GM21825 (cell line): ENCODE data around the gene JAZF1.

Experiments
- ATAC-seq: cut with Tn5 transposase; IDR thresholded peaks from one replicate; pipeline ENCODE4 v1.9.1; 2021; ENCODE audit warnings: mild to moderate bottlenecking, moderate library complexity; ENCODE audit not compliant: unreplicated experiment

JAZF1 gene

DNA sequence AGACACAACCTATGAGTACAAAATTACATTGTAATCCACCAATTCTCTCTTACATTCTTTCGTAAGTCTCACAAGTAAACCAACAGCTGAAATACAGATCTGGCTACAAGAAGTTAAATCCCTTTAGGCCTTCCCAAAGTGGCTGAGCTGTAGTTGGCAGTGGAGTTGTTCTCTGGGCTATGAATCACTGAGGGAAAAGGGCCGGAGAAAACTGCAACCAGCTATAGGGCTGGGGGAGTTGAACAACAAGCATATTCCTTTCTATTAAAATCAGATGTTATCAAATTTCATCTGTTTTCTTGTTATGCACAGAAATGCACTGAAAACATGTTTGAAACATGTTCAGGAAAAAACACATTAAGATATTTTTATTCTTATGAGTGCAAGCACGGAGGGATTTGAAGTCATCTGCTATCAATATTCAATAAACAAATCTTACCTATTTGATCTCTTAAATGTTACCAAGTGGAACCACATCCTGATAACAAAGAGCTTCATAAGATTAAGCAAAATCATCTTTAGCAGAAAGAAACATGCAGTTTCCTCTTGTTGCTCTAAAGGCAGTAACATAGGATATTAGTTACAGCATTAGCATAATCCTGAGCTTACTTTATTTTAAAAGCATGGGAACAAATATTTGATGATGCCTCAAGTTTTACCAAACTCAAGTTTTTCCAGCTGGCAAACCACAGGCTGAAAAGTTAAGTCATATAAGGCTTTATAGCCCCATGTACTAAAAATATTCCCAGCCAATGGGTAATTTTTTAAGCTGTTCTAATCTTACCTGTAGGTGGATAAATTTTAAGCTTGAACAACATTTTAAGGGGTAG, 227.9 kb downstream of the JAZF1 start:
- ATAC-seq: no peak

- ATAC-seq: no peak
Observed at GRCh38 chr7:27950123-27950522, 230.5 kb downstream of the JAZF1 start.

- no peak for ATAC-seq
Observed at GRCh38 chr7:27948861-27949260, 231.7 kb downstream of the JAZF1 start.

DNA sequence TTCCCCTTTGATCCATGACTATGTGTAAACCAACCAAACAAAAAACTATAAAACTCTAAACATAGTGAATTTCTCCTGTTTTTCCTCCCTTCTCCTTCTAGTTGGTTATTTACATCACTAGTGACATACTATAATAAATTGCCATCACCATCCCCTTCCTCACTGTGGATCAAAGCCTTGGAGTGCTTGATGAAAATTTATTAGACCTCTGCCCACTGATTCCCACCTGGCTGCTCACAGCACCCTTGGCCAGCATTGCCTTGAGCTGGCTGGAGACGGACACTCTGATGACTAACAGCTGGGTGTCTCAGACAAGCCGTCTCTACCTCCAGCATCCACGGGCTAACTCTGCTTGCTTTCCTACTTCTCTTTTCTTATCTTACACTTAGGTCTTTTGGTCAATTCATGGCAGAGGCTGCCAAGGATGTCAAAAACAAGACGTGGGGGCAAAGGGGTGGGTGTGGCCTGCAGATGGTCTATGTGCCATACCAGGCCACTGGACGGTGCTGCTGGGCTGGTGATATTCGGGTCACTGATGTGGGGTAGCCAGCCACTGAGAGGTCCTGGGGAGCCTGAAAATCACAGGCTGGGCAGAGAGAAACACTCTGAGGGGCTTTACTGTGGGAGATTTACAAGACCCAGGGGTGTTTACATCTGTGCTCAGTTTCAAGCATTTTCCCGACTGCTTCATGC, 232.9 kb downstream of the JAZF1 start:
- ATAC-seq: no peak

GRCh38 chr7:27946351-27946750, 234.2 kb downstream of the JAZF1 start:
- no peak for ATAC-seq

DNA sequence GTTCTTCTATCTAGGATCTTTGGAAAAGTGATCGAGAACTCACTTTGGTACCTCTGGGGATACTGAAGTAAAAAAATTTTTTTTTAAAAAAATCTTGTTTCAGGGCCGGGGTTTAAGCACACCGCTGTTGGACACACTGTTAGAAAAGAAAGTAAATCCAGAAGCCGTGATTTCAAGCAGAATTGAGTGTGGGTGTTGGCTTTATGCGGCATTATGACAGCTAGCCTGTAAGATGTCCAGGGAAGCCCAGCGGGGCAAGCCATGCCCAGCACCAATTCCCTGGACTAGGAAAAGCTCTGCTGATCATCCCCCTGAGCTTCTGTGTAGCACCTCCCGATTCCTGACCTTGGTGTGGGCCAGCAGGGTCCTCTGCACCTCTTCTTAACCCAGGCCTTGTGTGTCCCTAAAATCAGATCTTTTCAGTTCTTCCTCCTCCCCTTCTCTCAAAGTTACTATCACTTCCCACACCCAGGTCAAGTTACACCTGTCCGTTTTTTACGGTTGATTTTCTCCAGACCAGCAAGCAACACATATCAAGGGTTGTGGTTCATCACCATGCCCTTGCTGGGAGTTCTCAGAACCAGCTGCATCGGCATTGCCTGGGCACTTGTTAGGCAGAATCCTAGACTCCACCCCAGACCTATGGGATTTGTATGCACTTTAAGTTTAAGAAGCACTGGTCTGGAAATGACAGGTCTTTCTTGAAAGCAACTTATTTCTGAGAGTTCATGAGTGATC, 235.4 kb downstream of the JAZF1 start:
- ATAC-seq: no peak

DNA sequence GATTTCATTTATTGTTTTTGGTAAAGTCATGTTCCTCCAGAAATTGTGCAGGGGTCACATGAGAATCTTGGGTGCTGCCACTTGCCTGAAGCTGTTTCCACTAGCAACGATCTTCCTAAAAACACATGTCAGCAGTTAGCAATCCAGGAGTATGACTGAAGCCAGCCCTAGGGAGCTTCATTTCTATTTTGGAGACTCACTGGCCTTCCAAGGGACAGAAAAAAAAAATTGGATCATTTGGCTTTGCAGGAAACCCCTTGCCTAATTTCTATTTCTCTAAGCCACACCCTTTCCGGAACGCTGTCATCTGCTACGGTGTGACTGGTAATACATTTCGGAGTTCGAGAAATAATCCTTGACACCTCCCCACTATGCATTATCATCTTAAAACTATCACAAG, 236.0 kb downstream of the JAZF1 start:
- no peak for ATAC-seq

DNA sequence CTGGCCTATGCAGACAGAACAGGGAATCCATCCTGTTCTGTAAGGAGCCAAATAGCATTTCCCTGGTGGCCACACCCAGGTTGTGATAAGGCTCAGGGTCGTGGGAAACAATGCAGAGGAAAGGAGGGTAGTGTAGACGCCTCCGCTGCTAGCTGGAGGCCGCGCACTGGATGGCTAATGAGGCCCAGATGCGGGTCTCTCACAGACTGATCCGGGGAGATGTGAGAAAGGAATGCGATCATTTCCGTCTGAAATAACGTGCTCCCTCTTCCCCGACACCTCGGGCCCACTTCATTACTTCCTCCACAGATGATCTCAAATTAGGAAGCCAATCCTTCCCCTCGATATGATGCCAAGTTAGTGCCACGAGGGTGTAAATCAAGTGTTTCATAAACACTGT, 237.4 kb downstream of the JAZF1 start:
- ATAC-seq: no peak

GRCh38 chr7:27942711-27943110, 237.9 kb downstream of the JAZF1 start:
- ATAC-seq: no peak

DNA sequence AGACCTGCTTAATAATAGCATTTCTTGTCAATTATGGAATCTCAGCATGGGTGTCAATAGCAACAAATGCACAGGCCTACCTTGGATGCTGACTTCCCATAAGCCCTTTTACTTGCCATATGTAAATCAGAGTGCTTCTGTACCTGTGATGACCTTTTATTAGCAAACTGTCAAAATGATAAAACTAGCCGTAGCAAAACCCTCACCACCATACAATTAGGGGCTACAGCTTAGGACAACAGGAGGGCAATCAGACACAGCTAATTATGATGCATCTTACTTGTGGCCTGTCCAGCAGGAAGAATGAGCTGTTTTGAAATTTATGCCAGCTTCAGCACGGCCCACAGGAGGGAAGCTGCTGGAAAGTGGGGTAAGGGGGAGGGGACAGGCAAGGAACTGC, 239.1 kb downstream of the JAZF1 start:
- no peak for ATAC-seq

- no peak for ATAC-seq
Observed at GRCh38 chr7:27940341-27940740, 240.3 kb downstream of the JAZF1 start.

DNA sequence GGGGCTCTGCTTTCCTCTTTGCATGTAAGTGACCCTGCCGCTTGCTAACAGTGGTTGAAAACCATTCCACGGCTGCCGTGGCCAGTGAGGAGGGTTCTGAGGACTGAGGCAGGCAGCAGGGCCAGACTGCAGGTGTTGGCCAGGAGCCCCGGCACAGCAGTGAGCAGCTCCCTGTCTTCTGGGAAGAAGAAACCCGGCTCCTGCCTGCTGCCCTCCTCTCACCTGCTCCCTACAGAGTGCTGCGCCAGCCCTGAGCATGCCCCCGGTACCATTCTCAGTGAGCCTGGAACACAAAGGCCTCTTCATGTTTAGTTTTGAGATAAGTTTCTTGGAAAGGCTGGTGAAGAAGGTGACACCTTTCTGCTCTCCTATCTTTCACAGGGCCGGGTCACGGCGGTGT, 240.7 kb downstream of the JAZF1 start:
- ATAC-seq: no peak

DNA sequence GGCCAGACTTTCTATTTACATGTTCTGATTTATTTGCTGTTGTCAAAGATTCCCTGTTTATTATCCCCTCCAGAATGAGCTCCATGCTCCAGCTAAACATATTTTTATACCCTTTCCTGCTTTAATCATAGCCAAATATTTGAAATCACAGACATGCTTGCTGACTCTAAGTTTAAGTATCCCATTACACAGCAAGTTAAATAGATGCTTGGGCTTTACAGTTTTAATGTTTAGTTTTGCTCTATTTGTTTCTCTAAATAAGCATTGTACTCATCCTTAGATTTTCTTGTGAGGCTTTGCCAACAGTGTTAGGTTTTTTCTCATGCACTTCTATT, 243.9 kb downstream of the JAZF1 start:
- no peak for ATAC-seq

DNA sequence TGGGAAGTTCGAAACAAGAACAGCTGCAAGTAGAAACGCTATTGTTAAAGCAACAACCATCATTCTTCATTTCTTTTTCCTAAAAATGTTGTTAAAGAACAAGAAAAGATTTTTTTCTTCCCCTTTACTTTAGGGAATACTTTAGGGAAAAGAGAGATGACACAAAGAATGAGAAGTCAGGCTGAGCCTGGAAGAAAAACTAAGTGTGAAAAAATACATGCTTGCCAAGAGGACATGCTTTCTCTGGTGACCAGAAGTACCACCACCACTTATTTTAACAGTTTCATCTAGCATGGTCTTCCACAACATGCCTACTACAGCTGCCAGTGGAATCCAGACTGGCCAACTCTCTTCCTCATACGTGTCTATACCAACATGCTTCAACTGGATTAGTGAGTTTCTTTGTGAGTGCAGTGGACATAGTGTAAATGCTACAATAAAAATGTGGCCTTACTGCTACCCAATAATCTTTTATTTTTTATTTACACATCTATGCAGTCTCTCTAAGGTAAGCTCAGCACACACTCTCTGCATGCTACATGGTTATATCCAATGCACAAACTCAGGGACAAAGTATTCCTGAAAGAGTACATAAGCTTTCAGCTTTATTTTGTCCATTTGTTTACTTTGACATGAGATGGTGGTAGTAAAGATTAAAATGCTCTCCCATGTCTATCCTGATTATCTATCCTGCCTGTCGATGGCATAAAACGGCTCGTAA, 244.4 kb downstream of the JAZF1 start:
- ATAC-seq: no peak

- ATAC-seq: no peak
Observed at GRCh38 chr7:27933671-27934565, 246.7 kb downstream of the JAZF1 start.

- ATAC-seq: no peak
Observed at GRCh38 chr7:27930910-27931476, 249.6 kb downstream of the JAZF1 start.

GRCh38 chr7:27929127-27929526, 251.5 kb downstream of the JAZF1 start:
- no peak for ATAC-seq

DNA sequence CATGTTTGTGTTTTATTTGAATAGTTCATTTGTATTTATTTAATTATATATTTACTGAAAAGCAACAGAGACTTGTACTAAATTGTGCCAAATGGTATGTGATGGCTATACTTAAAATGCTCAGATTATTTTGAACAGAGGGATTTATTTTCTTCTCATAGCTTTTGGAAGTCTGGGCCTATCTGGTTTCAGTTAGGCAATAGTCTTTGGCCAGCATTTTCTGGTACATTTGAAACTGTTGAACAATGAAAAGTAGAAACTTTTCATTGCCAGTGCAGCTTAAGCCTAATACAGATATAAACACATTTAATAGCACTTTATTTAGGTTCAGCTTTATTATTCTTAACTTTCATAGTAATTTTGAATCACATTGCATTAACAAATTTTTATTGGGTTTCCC, 252.6 kb downstream of the JAZF1 start:
- ATAC-seq: no peak

- ATAC-seq: peak; percentile 52
Observed at GRCh38 chr7:27925573-27926201, 254.9 kb downstream of the JAZF1 start.

DNA sequence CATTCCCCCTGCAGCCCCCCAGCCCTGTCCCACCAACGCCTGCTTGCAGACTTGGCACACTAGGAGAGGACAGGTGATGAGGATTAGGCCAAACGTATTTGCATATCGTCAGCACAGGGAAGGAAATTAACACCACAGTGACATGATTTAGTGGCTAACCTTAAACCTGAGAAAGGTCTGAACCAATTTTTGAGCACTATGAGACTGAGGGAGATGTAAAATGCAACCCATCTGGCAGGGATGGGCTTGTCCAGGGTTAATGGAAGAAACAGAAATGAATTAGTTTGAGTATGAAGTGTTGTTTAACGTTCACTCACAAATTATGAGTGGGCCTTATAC, 257.0 kb downstream of the JAZF1 start:
- no peak for ATAC-seq
